GM23338 (cell line): ENCODE data around the gene ALOX12. TPM values are rescaled to one million over a fixed set of nuclear protein-coding genes. Genes with fewer than 3 reads are reported as not detected.

Experiments used
- ATAC-seq: fragments of 200-7000 bp; cut with Tn5 transposase; 3 replicates; pipeline ENCODE4 v1.9.1; 2020
- DNase-seq: peaks from one replicate; pipeline ENCODE4 v3.0.0-alpha.2; 2015; ENCODE audit warnings: low spot score
- H2AFZ ChIP-seq: fragments of 200-600 bp; sonication (generic); 2 replicates; pipeline ENCODE4 v1.8.0; 2016; ENCODE audit warnings: antibody characterized with exemption, mild to moderate bottlenecking, moderate library complexity
- H3F3A ChIP-seq: fragments of 200-600 bp; sonication (generic); replicated peaks from 2 replicates; pipeline ENCODE4 v1.8.0; 2017; ENCODE audit warnings: antibody characterized with exemption, mixed run types, low read depth
- H3K27ac ChIP-seq: fragments of 200-600 bp; sonication (generic); 2 replicates; pipeline ENCODE4 v1.6.1; 2016; ENCODE audit warnings: low read depth
- H3K27me3 ChIP-seq: fragments of 200-600 bp; sonication (generic); 2 replicates; pipeline ENCODE4 v1.8.0; 2016; ENCODE audit warnings: mild to moderate bottlenecking, mixed run types, moderate library complexity; ENCODE audit not compliant: insufficient read depth
- H3K36me3 ChIP-seq: fragments of 200-600 bp; sonication (generic); 2 replicates; pipeline ENCODE4 v1.8.0; 2016; ENCODE audit warnings: mild to moderate bottlenecking; ENCODE audit not compliant: insufficient read depth
- H3K4me1 ChIP-seq: fragments of 200-600 bp; sonication (generic); 2 replicates; pipeline ENCODE4 v1.8.0; 2016; ENCODE audit warnings: mild to moderate bottlenecking, moderate library complexity; ENCODE audit not compliant: insufficient read depth
- H3K4me2 ChIP-seq: fragments of 200-600 bp; sonication (generic); 2 replicates; pipeline ENCODE4 v1.7.1; 2017; ENCODE audit warnings: mixed run types
- H3K4me3 ChIP-seq: fragments of 200-600 bp; sonication (generic); 2 replicates; pipeline ENCODE4 v1.6.1; 2016; ENCODE audit warnings: mixed run types
- H3K79me2 ChIP-seq: fragments of 200-600 bp; sonication (generic); replicated peaks from 2 replicates; pipeline ENCODE4 v1.8.0; 2017; ENCODE audit warnings: mild to moderate bottlenecking; ENCODE audit not compliant: insufficient read depth
- H3K9me2 ChIP-seq: fragments of 200-600 bp; sonication (generic); 2 replicates; pipeline ENCODE4 v1.8.0; 2017; ENCODE audit not compliant: insufficient read depth
- H4K20me1 ChIP-seq: fragments of 200-600 bp; sonication (generic); replicated peaks from 2 replicates; pipeline ENCODE4 v1.8.0; 2017; ENCODE audit warnings: mild to moderate bottlenecking; ENCODE audit not compliant: insufficient read depth
- H3K27ac Mint-ChIP-seq: 2 replicates; pipeline ENCODE4 v1.8.0; 2020; ENCODE audit warnings: inconsistent platforms, mild to moderate bottlenecking, moderate library complexity, mixed read lengths
- H3K27me3 Mint-ChIP-seq: 3 replicates; pipeline ENCODE4 v1.8.0; 2022; ENCODE audit warnings: low read depth, mild to moderate bottlenecking, moderate library complexity, mixed read lengths, inconsistent platforms; ENCODE audit not compliant: insufficient read depth, poor library complexity
- H3K36me3 Mint-ChIP-seq: 3 replicates; pipeline ENCODE4 v1.8.0; 2021; ENCODE audit warnings: low read depth, mild to moderate bottlenecking, inconsistent platforms, moderate library complexity, mixed read lengths
- H3K4me1 Mint-ChIP-seq: 3 replicates; pipeline ENCODE4 v1.8.0; 2020; ENCODE audit warnings: mild to moderate bottlenecking, inconsistent platforms, mixed read lengths
- H3K4me3 Mint-ChIP-seq: 3 replicates; pipeline ENCODE4 v1.8.0; 2021; ENCODE audit warnings: moderate library complexity, mild to moderate bottlenecking, inconsistent platforms, mixed read lengths
- H3K9me3 Mint-ChIP-seq: 3 replicates; pipeline ENCODE4 v1.8.0; 2020; ENCODE audit warnings: moderate library complexity, mild to moderate bottlenecking, inconsistent platforms, mixed read lengths
- CREB1 ChIP-seq: fragments of 250-450 bp; sonication (Bioruptor Pico); IDR thresholded peaks from 2 replicates; pipeline ENCODE4 v1.5.0; 2020; ENCODE audit warnings: low read depth, mild to moderate bottlenecking, moderate library complexity
- EZH2 ChIP-seq: fragments of 200-600 bp; sonication (generic); IDR thresholded peaks from one replicate; pipeline ENCODE4 v1.8.0; 2017; ENCODE audit warnings: antibody characterized with exemption, mild to moderate bottlenecking, low read depth; ENCODE audit not compliant: unreplicated experiment
- EZH2phosphoT487 ChIP-seq: fragments of 200-600 bp; sonication (generic); IDR thresholded peaks from one replicate; pipeline ENCODE4 v1.8.1; 2018; ENCODE audit warnings: antibody characterized with exemption; ENCODE audit not compliant: unreplicated experiment
- JUNB ChIP-seq: IDR thresholded peaks from one replicate; pipeline ENCODE4 v1.6.1; 2016; ENCODE audit warnings: antibody characterized with exemption; ENCODE audit not compliant: unreplicated experiment
- NANOG ChIP-seq: IDR thresholded peaks from 2 replicates; pipeline ENCODE4 v1.6.1; 2016; ENCODE audit warnings: antibody characterized with exemption, borderline replicate concordance
- POLR2AphosphoS5 ChIP-seq: IDR thresholded peaks from 2 replicates; pipeline ENCODE4 v1.6.1; 2016; ENCODE audit warnings: antibody characterized with exemption, low read depth
- STAT1 ChIP-seq: IDR thresholded peaks from one replicate; pipeline ENCODE4 v1.6.1; 2016; ENCODE audit warnings: antibody characterized with exemption; ENCODE audit not compliant: unreplicated experiment
- ZNF114 ChIP-seq: fragments of 250-450 bp; sonication (Bioruptor Pico); IDR thresholded peaks from 2 replicates; pipeline ENCODE4 v1.5.0; 2020; ENCODE audit warnings: mild to moderate bottlenecking, moderate library complexity
- ZNF331 ChIP-seq: fragments of 250-450 bp; sonication (Bioruptor Pico); IDR thresholded peaks from 2 replicates; pipeline ENCODE4 v1.5.0; 2020; ENCODE audit warnings: low read depth, mild to moderate bottlenecking, moderate library complexity
- polyA plus RNA-seq: library from polyadenylated mRNA; unstranded; fragments of >200 nt; fragmentation: Nextera tagmentation; extraction: Ambion mirVana; gene quantifications from 2 replicates; pipeline ENCODE4 v1.2.1, GENCODE V29; 2016
- total RNA-seq: library from RNA; depleted of rRNA; stranded (reverse); fragments of >200 nt; shearing (Covaris generic); gene quantifications from 2 replicates; pipeline ENCODE4 v1.2.3, GENCODE V29; 2014
- TF ChIP-seq, protein P1 (sequence below): IDR thresholded peaks from one replicate; pipeline ENCODE4 v1.6.1; 2018; ENCODE audit warnings: antibody characterized with exemption; ENCODE audit not compliant: unreplicated experiment
- TF ChIP-seq, protein P2 (sequence below): IDR thresholded peaks from 2 replicates; pipeline ENCODE4 v1.6.1; 2016; ENCODE audit warnings: antibody characterized with exemption
- TF ChIP-seq, protein P3 (sequence below), 2 experiments: fragments of 200-600 bp in 1 of 2; sonication (generic) in 1 of 2; conservative IDR thresholded peaks; 2 replicates each; pipeline versions ENCODE4 v1.5.1 to v1.6.1; 2016 to 2017; ENCODE audit warnings: antibody characterized with exemption in 2 of 2, low read depth in 2 of 2, mild to moderate bottlenecking in 2 of 2, moderate library complexity in 1 of 2
- TF ChIP-seq, protein P4 (sequence below): fragments of 250-450 bp; sonication (Bioruptor Pico); IDR thresholded peaks from 2 replicates; pipeline ENCODE4 v1.5.0; 2020; ENCODE audit warnings: mild to moderate bottlenecking, moderate library complexity

Gene ALOX12
- total and polyA plus RNA-seq, 2 experiments from 2014 or later, result 1.2 to 1.8 TPM

DNA sequence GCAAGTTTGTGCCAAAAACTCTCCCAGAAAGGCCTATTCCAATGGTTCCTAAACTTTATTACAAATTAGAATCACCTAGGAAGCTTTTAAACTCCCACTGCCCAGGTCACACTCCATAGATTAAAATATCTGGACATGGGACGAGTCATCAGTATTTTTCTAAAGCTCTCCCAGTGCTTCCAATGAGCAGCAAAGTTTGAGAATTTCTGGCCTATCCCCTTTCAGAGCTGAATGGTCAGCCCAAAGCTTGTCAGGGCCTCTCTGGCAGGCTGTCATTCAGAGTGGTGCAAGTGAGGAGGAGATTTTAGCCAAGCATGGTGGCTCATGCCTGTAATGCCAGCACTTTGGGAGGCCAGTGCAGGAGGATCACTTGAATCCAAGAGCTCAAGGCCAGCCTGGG is 29.4 kb downstream of the ALOX12 start:
- H3K4me2 ChIP-seq, result no peak overlapping the region
- no peaks in the 10 kb centered on the region for H3K79me2 ChIP-seq
- H3K27ac Mint-ChIP-seq, result no peak overlapping the region
- H3K4me3 ChIP-seq, result no peak overlapping the region
- no peak overlapping the region for H2AFZ ChIP-seq
- TF ChIP-seq CREB1 (CRISPR knock-in tag), result no peak
- TF ChIP-seq EZH2phosphoT487, result no peak
- no peak for TF ChIP-seq ZNF114 (CRISPR knock-in tag)
- no peak for TF ChIP-seq NANOG
- TF ChIP-seq POLR2AphosphoS5, result no peak
- TF ChIP-seq, protein P1, sequence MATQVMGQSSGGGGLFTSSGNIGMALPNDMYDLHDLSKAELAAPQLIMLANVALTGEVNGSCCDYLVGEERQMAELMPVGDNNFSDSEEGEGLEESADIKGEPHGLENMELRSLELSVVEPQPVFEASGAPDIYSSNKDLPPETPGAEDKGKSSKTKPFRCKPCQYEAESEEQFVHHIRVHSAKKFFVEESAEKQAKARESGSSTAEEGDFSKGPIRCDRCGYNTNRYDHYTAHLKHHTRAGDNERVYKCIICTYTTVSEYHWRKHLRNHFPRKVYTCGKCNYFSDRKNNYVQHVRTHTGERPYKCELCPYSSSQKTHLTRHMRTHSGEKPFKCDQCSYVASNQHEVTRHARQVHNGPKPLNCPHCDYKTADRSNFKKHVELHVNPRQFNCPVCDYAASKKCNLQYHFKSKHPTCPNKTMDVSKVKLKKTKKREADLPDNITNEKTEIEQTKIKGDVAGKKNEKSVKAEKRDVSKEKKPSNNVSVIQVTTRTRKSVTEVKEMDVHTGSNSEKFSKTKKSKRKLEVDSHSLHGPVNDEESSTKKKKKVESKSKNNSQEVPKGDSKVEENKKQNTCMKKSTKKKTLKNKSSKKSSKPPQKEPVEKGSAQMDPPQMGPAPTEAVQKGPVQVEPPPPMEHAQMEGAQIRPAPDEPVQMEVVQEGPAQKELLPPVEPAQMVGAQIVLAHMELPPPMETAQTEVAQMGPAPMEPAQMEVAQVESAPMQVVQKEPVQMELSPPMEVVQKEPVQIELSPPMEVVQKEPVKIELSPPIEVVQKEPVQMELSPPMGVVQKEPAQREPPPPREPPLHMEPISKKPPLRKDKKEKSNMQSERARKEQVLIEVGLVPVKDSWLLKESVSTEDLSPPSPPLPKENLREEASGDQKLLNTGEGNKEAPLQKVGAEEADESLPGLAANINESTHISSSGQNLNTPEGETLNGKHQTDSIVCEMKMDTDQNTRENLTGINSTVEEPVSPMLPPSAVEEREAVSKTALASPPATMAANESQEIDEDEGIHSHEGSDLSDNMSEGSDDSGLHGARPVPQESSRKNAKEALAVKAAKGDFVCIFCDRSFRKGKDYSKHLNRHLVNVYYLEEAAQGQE, result no peak
- TF ChIP-seq JUNB, result no peak
- TF ChIP-seq, protein P2, sequence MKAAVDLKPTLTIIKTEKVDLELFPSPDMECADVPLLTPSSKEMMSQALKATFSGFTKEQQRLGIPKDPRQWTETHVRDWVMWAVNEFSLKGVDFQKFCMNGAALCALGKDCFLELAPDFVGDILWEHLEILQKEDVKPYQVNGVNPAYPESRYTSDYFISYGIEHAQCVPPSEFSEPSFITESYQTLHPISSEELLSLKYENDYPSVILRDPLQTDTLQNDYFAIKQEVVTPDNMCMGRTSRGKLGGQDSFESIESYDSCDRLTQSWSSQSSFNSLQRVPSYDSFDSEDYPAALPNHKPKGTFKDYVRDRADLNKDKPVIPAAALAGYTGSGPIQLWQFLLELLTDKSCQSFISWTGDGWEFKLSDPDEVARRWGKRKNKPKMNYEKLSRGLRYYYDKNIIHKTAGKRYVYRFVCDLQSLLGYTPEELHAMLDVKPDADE, result no peak
- no peak for TF ChIP-seq ZNF331 (CRISPR knock-in tag)
- TF ChIP-seq, protein P3, sequence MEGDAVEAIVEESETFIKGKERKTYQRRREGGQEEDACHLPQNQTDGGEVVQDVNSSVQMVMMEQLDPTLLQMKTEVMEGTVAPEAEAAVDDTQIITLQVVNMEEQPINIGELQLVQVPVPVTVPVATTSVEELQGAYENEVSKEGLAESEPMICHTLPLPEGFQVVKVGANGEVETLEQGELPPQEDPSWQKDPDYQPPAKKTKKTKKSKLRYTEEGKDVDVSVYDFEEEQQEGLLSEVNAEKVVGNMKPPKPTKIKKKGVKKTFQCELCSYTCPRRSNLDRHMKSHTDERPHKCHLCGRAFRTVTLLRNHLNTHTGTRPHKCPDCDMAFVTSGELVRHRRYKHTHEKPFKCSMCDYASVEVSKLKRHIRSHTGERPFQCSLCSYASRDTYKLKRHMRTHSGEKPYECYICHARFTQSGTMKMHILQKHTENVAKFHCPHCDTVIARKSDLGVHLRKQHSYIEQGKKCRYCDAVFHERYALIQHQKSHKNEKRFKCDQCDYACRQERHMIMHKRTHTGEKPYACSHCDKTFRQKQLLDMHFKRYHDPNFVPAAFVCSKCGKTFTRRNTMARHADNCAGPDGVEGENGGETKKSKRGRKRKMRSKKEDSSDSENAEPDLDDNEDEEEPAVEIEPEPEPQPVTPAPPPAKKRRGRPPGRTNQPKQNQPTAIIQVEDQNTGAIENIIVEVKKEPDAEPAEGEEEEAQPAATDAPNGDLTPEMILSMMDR (conservative IDR thresholded peaks at IDR 0.05; ENCODE audit: low read depth in 2 of 2), result no peak
- TF ChIP-seq, protein P4, sequence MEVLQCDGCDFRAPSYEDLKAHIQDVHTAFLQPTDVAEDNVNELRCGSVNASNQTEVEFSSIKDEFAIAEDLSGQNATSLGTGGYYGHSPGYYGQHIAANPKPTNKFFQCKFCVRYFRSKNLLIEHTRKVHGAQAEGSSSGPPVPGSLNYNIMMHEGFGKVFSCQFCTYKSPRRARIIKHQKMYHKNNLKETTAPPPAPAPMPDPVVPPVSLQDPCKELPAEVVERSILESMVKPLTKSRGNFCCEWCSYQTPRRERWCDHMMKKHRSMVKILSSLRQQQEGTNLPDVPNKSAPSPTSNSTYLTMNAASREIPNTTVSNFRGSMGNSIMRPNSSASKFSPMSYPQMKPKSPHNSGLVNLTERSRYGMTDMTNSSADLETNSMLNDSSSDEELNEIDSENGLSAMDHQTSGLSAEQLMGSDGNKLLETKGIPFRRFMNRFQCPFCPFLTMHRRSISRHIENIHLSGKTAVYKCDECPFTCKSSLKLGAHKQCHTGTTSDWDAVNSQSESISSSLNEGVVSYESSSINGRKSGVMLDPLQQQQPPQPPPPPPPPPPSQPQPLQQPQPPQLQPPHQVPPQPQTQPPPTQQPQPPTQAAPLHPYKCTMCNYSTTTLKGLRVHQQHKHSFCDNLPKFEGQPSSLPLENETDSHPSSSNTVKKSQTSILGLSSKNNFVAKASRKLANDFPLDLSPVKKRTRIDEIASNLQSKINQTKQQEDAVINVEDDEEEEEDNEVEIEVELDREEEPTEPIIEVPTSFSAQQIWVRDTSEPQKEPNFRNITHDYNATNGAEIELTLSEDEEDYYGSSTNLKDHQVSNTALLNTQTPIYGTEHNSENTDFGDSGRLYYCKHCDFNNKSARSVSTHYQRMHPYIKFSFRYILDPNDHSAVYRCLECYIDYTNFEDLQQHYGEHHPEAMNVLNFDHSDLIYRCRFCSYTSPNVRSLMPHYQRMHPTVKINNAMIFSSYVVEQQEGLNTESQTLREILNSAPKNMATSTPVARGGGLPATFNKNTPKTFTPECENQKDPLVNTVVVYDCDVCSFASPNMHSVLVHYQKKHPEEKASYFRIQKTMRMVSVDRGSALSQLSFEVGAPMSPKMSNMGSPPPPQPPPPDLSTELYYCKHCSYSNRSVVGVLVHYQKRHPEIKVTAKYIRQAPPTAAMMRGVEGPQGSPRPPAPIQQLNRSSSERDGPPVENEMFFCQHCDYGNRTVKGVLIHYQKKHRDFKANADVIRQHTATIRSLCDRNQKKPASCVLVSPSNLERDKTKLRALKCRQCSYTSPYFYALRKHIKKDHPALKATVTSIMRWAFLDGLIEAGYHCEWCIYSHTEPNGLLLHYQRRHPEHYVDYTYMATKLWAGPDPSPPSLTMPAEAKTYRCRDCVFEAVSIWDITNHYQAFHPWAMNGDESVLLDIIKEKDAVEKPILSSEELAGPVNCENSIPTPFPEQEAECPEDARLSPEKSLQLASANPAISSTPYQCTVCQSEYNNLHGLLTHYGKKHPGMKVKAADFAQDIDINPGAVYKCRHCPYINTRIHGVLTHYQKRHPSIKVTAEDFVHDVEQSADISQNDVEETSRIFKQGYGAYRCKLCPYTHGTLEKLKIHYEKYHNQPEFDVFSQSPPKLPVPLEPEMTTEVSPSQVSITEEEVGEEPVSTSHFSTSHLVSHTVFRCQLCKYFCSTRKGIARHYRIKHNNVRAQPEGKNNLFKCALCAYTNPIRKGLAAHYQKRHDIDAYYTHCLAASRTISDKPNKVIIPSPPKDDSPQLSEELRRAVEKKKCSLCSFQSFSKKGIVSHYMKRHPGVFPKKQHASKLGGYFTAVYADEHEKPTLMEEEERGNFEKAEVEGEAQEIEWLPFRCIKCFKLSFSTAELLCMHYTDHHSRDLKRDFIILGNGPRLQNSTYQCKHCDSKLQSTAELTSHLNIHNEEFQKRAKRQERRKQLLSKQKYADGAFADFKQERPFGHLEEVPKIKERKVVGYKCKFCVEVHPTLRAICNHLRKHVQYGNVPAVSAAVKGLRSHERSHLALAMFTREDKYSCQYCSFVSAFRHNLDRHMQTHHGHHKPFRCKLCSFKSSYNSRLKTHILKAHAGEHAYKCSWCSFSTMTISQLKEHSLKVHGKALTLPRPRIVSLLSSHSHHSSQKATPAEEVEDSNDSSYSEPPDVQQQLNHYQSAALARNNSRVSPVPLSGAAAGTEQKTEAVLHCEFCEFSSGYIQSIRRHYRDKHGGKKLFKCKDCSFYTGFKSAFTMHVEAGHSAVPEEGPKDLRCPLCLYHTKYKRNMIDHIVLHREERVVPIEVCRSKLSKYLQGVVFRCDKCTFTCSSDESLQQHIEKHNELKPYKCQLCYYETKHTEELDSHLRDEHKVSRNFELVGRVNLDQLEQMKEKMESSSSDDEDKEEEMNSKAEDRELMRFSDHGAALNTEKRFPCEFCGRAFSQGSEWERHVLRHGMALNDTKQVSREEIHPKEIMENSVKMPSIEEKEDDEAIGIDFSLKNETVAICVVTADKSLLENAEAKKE (CRISPR knock-in tag), result no peak
- TF ChIP-seq EZH2, result no peak
- no peak for TF ChIP-seq STAT1
- peaks cover 23% of the 10 kb centered on the region for H3K4me1 ChIP-seq
- ATAC-seq (no peak), DNase-seq (no peak)
- no peaks in the 10 kb centered on the region; the same call in 1 of the 2 replicates for H4K20me1 ChIP-seq
- no peaks in the 10 kb centered on the region for H3K36me3 ChIP-seq
- no peak overlapping the region for H3K27ac ChIP-seq
- H3K27me3 ChIP-seq, result peaks cover 32% of the 10 kb centered on the region
- H3K9me3 Mint-ChIP-seq, result no peaks in the 10 kb centered on the region
- peaks cover 6% of the 10 kb centered on the region; the same call in 1 of the 2 replicates for H3F3A ChIP-seq
- H3K27me3 Mint-ChIP-seq, result peaks cover 37% of the 10 kb centered on the region
- peaks cover 26% of the 10 kb centered on the region for H3K4me1 Mint-ChIP-seq
- H3K9me2 ChIP-seq, result no peaks in the 10 kb centered on the region
- H3K4me3 Mint-ChIP-seq, result no peak overlapping the region; the same call in 2 of the 3 replicates
- peaks cover 20% of the 10 kb centered on the region for H3K36me3 Mint-ChIP-seq
